HG02642 (cell line): ENCODE data around the gene SLC15A5.

ENCODE experiments used
- ATAC-seq: cut with Tn5 transposase; IDR thresholded peaks from one replicate; pipeline ENCODE4 v1.9.1; 2021; ENCODE audit warnings: mild to moderate bottlenecking; ENCODE audit not compliant: unreplicated experiment, poor library complexity

Gene SLC15A5

GRCh38 chr12:16277585-16277984 lies at the start of gene SLC15A5:
Gene SLC15A5, minus strand, starts transcription at chr12:16277685. Its CDS starts 0 bp downstream, at chr12:16277685.
- no peak for ATAC-seq

GRCh38 chr12:16325426-16325825 lies 47.9 kb upstream of the SLC15A5 start:
- ATAC-seq = no peak

GRCh38 chr12:16324772-16325171 lies 47.3 kb upstream of the SLC15A5 start:
- no peak for ATAC-seq

GRCh38 chr12:16324272-16324671 lies 46.8 kb upstream of the SLC15A5 start:
- ATAC-seq = no peak

GRCh38 chr12:16323638-16324037 lies 46.2 kb upstream of the SLC15A5 start:
- no peak for ATAC-seq

- no peak for ATAC-seq
These were observed 45.5 kb upstream of the SLC15A5 start for GRCh38 chr12:16323010-16323409.

GRCh38 chr12:16310934-16311333 lies 33.4 kb upstream of the SLC15A5 start:
- no peak for ATAC-seq

GRCh38 chr12:16307856-16308475 lies 30.5 kb upstream of the SLC15A5 start:
- no peak for ATAC-seq

- ATAC-seq = no peak
These were observed 26.5 kb upstream of the SLC15A5 start for GRCh38 chr12:16303939-16304338.

- no peak for ATAC-seq
These were observed 23.3 kb upstream of the SLC15A5 start for GRCh38 chr12:16300736-16301135.

GRCh38 chr12:16300122-16300521 lies 22.6 kb upstream of the SLC15A5 start:
- no peak for ATAC-seq

GRCh38 chr12:16299403-16299802 lies 21.9 kb upstream of the SLC15A5 start:
- no peak for ATAC-seq

- ATAC-seq = no peak
These were observed 20.0 kb upstream of the SLC15A5 start for GRCh38 chr12:16297521-16297920.

GRCh38 chr12:16294376-16294956 lies 17.0 kb upstream of the SLC15A5 start:
- no peak for ATAC-seq

GRCh38 chr12:16291032-16291431 lies 13.5 kb upstream of the SLC15A5 start:
- no peak for ATAC-seq

GRCh38 chr12:16285586-16285985 lies 8.1 kb upstream of the SLC15A5 start:
- ATAC-seq = no peak

- ATAC-seq = no peak
These were observed 5.5 kb upstream of the SLC15A5 start for GRCh38 chr12:16282978-16283377.

GRCh38 chr12:16282081-16282480 lies 4.6 kb upstream of the SLC15A5 start:
- ATAC-seq = no peak

- no peak for ATAC-seq
These were observed 3.7 kb upstream of the SLC15A5 start for GRCh38 chr12:16281157-16281556.

GRCh38 chr12:16272222-16272621 lies 5.3 kb downstream of the SLC15A5 start:
- no peak for ATAC-seq

- ATAC-seq = no peak
These were observed 6.4 kb downstream of the SLC15A5 start for GRCh38 chr12:16271062-16271461.

GRCh38 chr12:16269946-16270345 lies 7.5 kb downstream of the SLC15A5 start:
- no peak for ATAC-seq
